CD4-positive, alpha-beta T cell (primary cell): Measurements from ENCODE around the gene CYTH2. TPM values are rescaled to one million over a fixed set of nuclear protein-coding genes. Genes with fewer than 3 reads are reported as not detected.
"Not testable (repeated sequence)": the region's sequence is repeated elsewhere in the genome, so short reads cannot be mapped to it uniquely, and the experiment has no call there.

ENCODE experiments used
- ATAC-seq: fragments of 200-7000 bp; cut with Tn5 transposase; one replicate; pipeline ENCODE4 v1.10.0; 2022; ENCODE audit warnings: mild to moderate bottlenecking; ENCODE audit not compliant: poor library complexity
- CTCF ChIA-PET: fragments of 350-600 bp; sonication (Branson Sonifier 250); formaldehyde crosslinking; loops from one replicate; lab custom pipeline; 2021; ENCODE audit warnings: antibody characterized with exemption, inconsistent platforms; lab: Charles Lee
- POLR2A ChIA-PET: fragments of 350-600 bp; sonication (Branson Sonifier 250); formaldehyde crosslinking; loops from one replicate; lab custom pipeline; 2021; ENCODE audit warnings: antibody characterized with exemption, inconsistent platforms; lab: Charles Lee
- DNase-seq, 14 experiments: peaks; one replicate each; pipeline ENCODE4 v3.0.0-alpha.2; 2013 to 2020; ENCODE audit warnings: mixed read lengths in 2 of 14
- H3K27ac ChIP-seq, 2 donors: one replicate each; pipeline versions ENCODE4 v1.5.1 to v1.7.0; 2013; ENCODE audit warnings: low read length in 2 of 2, low read depth in 1 of 2, mild to moderate bottlenecking in 1 of 2
- H3K27me3 ChIP-seq, 2 experiments: 1 replicate in 1 of 2; 2 replicates in 1 of 2; pipeline versions ENCODE4 v1.6.1 to v1.7.0; 2013; ENCODE audit warnings: low read length in 2 of 2, control low read depth in 1 of 2, mild to moderate bottlenecking in 1 of 2, moderate library complexity in 1 of 2; ENCODE audit not compliant: insufficient read depth in 2 of 2, control insufficient read depth in 1 of 2
- H3K36me3 ChIP-seq: one replicate; pipeline ENCODE4 v1.6.1; 2013; ENCODE audit warnings: low read length, control low read depth; ENCODE audit not compliant: insufficient read depth
- H3K4me1 ChIP-seq: one replicate; pipeline ENCODE4 v1.6.1; 2013; ENCODE audit warnings: low read length, control low read depth; ENCODE audit not compliant: insufficient read depth
- H3K4me3 ChIP-seq: one replicate; pipeline ENCODE4 v1.5.1; 2013; ENCODE audit warnings: mild to moderate bottlenecking, low read length, moderate library complexity
- H3K9me3 ChIP-seq, 2 experiments: 1 replicate in 1 of 2; 2 replicates in 1 of 2; pipeline versions ENCODE4 v1.6.1 to v1.7.0; 2013; ENCODE audit warnings: low read length in 2 of 2, mild to moderate bottlenecking in 2 of 2, control low read depth in 1 of 2, moderate library complexity in 1 of 2; ENCODE audit not compliant: control insufficient read depth in 1 of 2, insufficient read depth in 1 of 2
- H3K27ac Mint-ChIP-seq: one replicate; pipeline ENCODE4 v1.8.0; 2020; ENCODE audit warnings: mixed read lengths
- H3K27me3 Mint-ChIP-seq: one replicate; pipeline ENCODE4 v1.8.0; 2021; ENCODE audit warnings: mixed read lengths
- H3K36me3 Mint-ChIP-seq: one replicate; pipeline ENCODE4 v1.8.0; 2021; ENCODE audit warnings: low read depth, mixed read lengths
- H3K4me1 Mint-ChIP-seq: one replicate; pipeline ENCODE4 v1.8.0; 2021; ENCODE audit warnings: low read depth, mixed read lengths
- H3K4me3 Mint-ChIP-seq: one replicate; pipeline ENCODE4 v1.8.0; 2020; ENCODE audit warnings: mild to moderate bottlenecking, mixed read lengths
- H3K9me3 Mint-ChIP-seq: one replicate; pipeline ENCODE4 v1.8.0; 2020; ENCODE audit warnings: mixed read lengths
- CTCF ChIP-seq: fragments of 200-600 bp; IDR thresholded peaks from one replicate; pipeline ENCODE4 v1.8.0; 2022; ENCODE audit warnings: antibody characterized with exemption, mild to moderate bottlenecking
- intact Hi-C, 2 experiments: fragments of 100-400 bp; cut with DNase I in 1 of 2; cut with micrococcal nuclease in 1 of 2; formaldehyde crosslinking; loops; one replicate each; pipeline versions ENCODE4 v1.15.1 to v1.9.0; 2023 to 2025; cut with DNase I, micrococcal nuclease
- total RNA-seq, 174 experiments: library from RNA in 2 of 174; stranded (reverse) in 2 of 174; gene quantifications; one replicate each; pipeline ENCODE4 v1.2.3 and lab custom pipeline; 2021 to 2026

Gene CYTH2
- total RNA-seq, 2 experiments from 2014 or later = 23.4 to 25.3 TPM

DNA sequence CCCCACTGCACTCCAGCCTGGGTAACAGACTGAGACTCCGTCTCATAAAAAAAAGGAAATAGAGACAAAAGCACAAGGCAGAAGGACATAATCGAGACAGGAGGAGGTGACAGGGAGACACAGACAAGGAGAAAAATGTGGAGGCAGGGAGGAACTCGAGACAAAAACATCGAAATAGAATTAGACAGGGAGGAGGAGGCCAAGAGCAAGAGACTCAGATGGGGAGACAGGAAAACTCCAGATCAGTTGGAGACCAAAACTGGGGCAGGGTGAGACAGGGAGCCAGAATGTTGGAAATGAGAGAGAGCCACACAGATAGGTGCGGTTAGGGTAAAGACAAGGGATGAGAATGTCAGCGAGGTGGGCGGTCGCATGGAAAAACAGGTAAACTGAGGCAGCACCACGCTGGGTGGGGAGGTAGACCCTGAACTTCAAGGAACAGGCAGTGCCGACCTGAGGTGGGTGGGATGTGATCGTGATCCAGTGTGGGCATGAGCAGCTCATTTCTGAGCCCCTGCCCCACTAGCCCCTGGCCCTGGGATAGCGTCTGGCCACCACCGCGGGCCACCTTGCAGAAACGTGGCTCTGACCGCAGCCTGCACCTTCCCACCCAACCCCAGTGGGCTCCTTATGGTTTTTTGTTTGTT is 15.2 kb downstream of the CYTH2 start:
- Mint-ChIP-seq H3K27ac (no peak overlapping the region), H3K4me3 (no peak overlapping the region)
- intact Hi-C loops = no loop called here

DNA sequence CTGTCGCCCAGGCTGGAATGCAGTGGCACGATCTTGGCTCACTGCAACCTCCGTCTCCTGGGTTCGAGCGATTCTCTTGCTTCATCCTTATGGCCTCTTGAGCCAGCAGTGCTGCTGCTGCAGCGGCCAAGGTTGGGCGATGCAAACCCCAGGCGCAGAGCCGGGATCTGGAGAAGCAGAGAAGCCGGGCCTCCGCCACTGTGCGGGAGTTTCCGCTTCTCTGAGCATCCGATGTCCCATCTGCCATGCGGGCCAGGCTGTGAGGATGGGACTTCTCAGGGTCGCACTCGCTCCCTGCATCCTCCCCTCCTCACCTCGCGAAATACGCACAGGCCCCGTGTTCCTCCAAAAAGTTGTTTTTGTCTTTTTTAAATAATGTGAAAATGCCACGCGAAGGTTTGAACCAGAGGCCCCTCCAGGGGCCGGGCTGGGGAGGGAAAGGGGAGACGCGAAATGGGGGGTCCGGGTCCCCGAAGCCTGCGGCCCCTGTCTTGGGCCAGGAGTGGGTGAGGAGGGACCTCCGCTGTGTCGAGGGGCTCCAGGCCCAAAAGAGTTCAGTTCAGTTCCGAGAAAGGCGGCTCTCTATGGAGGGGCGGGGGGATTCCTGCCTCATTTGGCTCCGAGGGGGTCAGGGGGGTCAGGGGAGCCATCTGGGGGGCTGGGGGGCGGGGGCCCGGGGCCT is 15.9 kb downstream of the CYTH2 start:
- intact Hi-C loops = no loop called here
- H3K27ac Mint-ChIP-seq = no peak overlapping the region

More for the DNA sequence above, 15.2 kb downstream of the CYTH2 start:
- no peaks in the 10 kb centered on the region for H3K9me3 Mint-ChIP-seq
- H3K27ac ChIP-seq = no peak overlapping the region
- no peaks in the 10 kb centered on the region for H3K9me3 ChIP-seq
- ATAC-seq (no peak), DNase-seq (no peak)
- CTCF ChIA-PET = no interaction called here
- H3K36me3 ChIP-seq = no peaks in the 10 kb centered on the region
- H3K36me3 Mint-ChIP-seq = peaks cover 8% of the 10 kb centered on the region
- H3K4me1 Mint-ChIP-seq = peaks cover 24% of the 10 kb centered on the region
- no peaks in the 10 kb centered on the region for H3K27me3 ChIP-seq
- no peak for TF ChIP-seq CTCF
- H3K27me3 Mint-ChIP-seq = no peaks in the 10 kb centered on the region
- no peak overlapping the region for H3K4me3 ChIP-seq
- POLR2A ChIA-PET = no interaction called here
- H3K4me1 ChIP-seq = peaks cover 22% of the 10 kb centered on the region

DNA sequence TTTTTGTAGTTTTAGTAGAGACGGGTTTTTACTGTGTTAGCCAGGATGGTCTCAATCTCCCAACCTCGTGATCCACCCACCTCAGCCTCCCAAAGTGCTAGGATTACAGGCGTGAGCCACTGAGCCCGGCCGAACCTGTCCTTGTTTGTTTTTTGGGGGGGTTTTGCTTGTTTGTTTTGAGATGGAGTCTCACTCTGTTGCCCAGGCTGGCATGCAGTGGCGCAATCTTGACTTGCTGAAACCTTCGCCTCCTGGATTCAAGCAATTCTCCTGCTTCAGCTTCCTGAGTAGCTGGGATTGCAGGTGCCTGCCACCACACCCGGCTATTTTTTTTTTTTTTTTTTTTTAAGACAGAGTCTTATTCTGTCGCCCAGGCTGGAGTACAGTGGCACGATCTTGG is 17.5 kb downstream of the CYTH2 start:
- H3K4me3 Mint-ChIP-seq, intact Hi-C loops, ATAC-seq, H3K27ac Mint-ChIP-seq, POLR2A ChIA-PET, H3K36me3 ChIP-seq, H3K27ac ChIP-seq, H3K27me3 Mint-ChIP-seq, H3K4me3 ChIP-seq, CTCF ChIA-PET, DNase-seq, H3K9me3 Mint-ChIP-seq, H3K36me3 Mint-ChIP-seq, H3K9me3 ChIP-seq, H3K27me3 ChIP-seq: not testable (repeated sequence)
- peaks cover 20% of the 10 kb centered on the region for H3K4me1 Mint-ChIP-seq
- H3K4me1 ChIP-seq = peaks cover 25% of the 10 kb centered on the region

More for the DNA sequence above, 15.9 kb downstream of the CYTH2 start:
- no peak for ATAC-seq
- CTCF ChIA-PET = no interaction called here
- H3K9me3 ChIP-seq = no peaks in the 10 kb centered on the region
- no peaks in the 10 kb centered on the region for H3K36me3 ChIP-seq
- H3K4me3 Mint-ChIP-seq = no peak overlapping the region
- H3K4me1 ChIP-seq = peaks cover 26% of the 10 kb centered on the region
- no peaks in the 10 kb centered on the region for H3K27me3 Mint-ChIP-seq
- DNase-seq = no peak
- H3K27ac ChIP-seq = no peak overlapping the region
- H3K4me1 Mint-ChIP-seq = peaks cover 24% of the 10 kb centered on the region
- no peak overlapping the region for H3K4me3 ChIP-seq
- TF ChIP-seq CTCF = no peak
- H3K36me3 Mint-ChIP-seq = peaks cover under 1% of the 10 kb centered on the region
- H3K9me3 Mint-ChIP-seq = no peaks in the 10 kb centered on the region
- no peaks in the 10 kb centered on the region for H3K27me3 ChIP-seq
- POLR2A ChIA-PET = no interaction called here
